M059J (cell line): Measurements from ENCODE around the gene ANGEL2. TPM values are rescaled to one million over a fixed set of nuclear protein-coding genes. Genes with fewer than 3 reads are reported as not detected.
"Not testable (repeated sequence)": the region's sequence is repeated elsewhere in the genome, so short reads cannot be mapped to it uniquely, and the experiment has no call there.

ENCODE experiments used
- DNase-seq: peaks from one replicate; pipeline ENCODE4 v3.0.0-alpha.2; 2012; ENCODE audit warnings: low read depth
- total RNA-seq: library from RNA; depleted of rRNA; stranded (reverse); fragments of >200 nt; shearing (Covaris generic); gene quantifications from 2 replicates; pipeline ENCODE4 v1.2.3, GENCODE V29; 2014

Gene ANGEL2
- total RNA-seq, 1 experiment from 2014 or later, result 31.8 TPM

GRCh38 chr1:213017447-213018273 is 2.0 kb upstream of the ANGEL2 start:
- DNase-seq, result peak; percentile 7

- peak; percentile 4 for DNase-seq
These were observed 1.0 kb downstream of the ANGEL2 start for GRCh38 chr1:213014642-213015041.

DNA sequence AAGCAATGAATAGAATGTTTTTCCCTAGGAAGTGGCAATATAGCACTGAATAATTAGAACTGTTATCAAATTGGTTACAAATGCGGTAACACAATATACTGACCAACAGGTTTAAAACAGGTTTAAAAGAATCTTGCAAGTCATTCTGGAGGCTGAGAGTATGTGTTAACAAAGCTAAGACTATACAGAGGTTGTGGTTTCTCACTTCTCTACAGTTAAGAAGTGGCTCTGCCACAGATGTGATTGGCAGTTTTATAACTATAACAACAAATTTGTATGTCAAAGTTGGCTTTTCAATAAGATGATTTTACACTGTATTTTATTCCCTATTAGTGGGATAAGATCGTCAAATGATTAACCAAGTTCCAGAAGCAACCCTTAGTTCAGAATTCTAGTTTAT is 7.1 kb downstream of the ANGEL2 start:
- no peak for DNase-seq

DNA sequence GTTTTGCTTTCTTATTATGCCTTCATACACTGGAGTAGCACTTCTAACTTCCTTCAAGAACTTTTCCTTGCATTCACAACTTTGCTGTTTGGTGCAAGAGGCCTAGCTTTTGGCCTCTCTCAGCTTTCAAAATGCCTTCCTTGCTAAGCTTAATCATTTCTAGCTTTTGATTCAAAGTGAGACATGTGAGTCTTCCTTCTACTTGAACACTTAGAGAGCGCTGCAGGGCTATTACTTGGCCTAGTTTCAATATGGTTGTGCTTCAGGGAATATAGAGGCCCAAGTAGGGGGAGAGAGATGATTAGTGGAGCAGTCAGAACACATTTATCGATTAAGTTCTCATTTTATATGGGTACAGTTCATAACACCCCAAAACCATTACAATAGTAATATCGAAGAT is 12.4 kb downstream of the ANGEL2 start:
- DNase-seq, result no peak

GRCh38 chr1:212994926-212995325 is 20.7 kb downstream of the ANGEL2 start:
- no peak for DNase-seq

DNA sequence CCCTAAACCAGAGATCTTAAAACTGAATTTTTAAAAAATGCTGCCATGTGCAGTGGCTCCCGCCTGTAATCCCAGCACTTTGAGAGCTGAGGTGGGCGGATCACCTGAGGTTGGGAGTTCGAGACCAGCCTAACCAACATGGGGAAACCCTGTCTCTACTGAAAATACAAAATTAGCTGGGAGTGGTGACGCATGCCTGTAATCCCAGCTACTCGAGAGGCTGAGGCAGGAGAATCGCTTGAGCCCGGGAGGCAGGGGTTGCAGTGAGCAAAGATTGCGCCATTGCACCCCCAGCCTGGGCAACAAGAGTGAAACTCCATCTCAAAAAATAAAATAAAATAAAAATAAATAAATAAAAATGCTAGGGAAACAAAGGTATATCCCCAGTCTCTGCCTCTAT is 21.7 kb downstream of the ANGEL2 start:
- DNase-seq, result not testable (repeated sequence)

- DNase-seq, result no peak
These were observed 25.4 kb downstream of the ANGEL2 start for GRCh38 chr1:212990276-212990675.

GRCh38 chr1:212987702-212988322 is 27.9 kb downstream of the ANGEL2 start:
- peak; percentile 78 for DNase-seq

- no peak for DNase-seq
These were observed 29.1 kb downstream of the ANGEL2 start for GRCh38 chr1:212986551-212986950.

DNA sequence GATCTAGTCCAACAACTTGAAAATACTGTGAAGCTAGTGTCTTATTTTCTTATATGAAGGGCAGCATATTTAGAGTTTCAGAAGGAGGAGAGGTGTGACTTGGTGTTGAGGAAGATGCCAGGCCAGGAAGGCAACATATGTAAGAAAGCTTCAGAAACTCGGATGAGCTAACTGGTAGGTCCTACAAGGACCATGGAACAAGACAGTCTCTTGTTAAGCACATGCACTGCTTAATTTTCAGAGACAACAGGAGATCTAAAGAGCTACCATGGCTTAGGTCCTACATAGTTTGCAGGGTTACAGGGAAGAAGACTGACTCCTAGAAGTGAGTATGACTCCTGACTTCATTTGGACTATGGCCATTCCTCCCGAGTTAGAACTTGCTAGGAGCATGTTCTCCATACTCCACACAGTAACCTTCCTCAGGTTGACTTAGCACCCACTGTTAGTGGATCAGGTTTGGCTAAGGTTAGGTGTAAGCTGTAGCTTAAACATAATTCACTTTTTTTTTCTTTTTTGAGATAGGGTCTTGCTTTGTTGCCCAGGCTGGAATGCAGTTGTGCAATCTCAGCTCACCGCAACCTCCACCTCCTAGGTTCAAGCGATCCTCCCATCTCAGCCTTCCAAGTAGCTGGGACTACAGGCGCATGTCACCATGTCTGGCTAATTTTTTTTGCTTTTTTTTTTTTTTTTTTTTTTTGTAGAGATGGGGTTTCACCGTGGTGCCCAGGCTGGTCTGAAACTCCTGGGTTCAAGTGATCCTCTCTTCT is 31.0 kb downstream of the ANGEL2 start:
- no peak for DNase-seq

GRCh38 chr1:212983482-212983881 is 32.2 kb downstream of the ANGEL2 start:
- no peak for DNase-seq

GRCh38 chr1:212982430-212983152 is 33.1 kb downstream of the ANGEL2 start:
- DNase-seq, result no peak

- no peak for DNase-seq
These were observed 33.9 kb downstream of the ANGEL2 start for GRCh38 chr1:212981571-212982328.

- no peak for DNase-seq
These were observed 34.6 kb downstream of the ANGEL2 start for GRCh38 chr1:212981025-212981495.

GRCh38 chr1:212980123-212980785 is 35.4 kb downstream of the ANGEL2 start:
- no peak for DNase-seq

- DNase-seq, result no peak
These were observed 36.1 kb downstream of the ANGEL2 start for GRCh38 chr1:212979340-212980122.

GRCh38 chr1:212977781-212978645 is 37.7 kb downstream of the ANGEL2 start:
- DNase-seq, result peak; percentile 22

GRCh38 chr1:212976586-212976985 is 39.1 kb downstream of the ANGEL2 start:
- no peak for DNase-seq
